Glomerular visceral epithelial cell (primary cell): Measurements from ENCODE around the gene ANKRD30B.
"Not testable (repeated sequence)": the region's sequence is repeated elsewhere in the genome, so short reads cannot be mapped to it uniquely, and the experiment has no call there.

ENCODE experiments used
- DNase-seq: peaks from one replicate; pipeline ENCODE4 v3.0.0-alpha.2; 2016; ENCODE audit errors: extremely low spot score

The ANKRD30B gene

DNA sequence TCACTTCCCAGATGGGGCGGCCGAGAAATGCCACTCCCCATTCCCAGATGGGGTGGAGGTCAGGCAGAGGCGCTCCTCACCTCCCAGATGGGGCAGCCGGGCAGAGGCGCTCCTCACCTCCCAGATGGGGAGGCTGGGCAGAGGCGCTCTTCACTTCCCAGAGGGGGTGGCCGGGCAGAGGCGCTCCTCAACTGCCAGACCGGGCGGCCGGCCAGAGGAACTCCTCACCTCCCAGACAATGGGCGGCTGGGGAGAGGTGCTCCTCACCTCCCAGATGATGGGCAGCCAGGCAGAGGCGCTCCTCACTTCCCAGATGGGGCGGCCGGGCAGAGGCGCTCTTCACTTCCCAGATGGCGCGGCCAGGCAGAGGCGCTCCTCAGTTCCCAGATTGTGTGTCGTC is 108.3 kb downstream of the ANKRD30B start:
- not testable (repeated sequence) for DNase-seq

DNA sequence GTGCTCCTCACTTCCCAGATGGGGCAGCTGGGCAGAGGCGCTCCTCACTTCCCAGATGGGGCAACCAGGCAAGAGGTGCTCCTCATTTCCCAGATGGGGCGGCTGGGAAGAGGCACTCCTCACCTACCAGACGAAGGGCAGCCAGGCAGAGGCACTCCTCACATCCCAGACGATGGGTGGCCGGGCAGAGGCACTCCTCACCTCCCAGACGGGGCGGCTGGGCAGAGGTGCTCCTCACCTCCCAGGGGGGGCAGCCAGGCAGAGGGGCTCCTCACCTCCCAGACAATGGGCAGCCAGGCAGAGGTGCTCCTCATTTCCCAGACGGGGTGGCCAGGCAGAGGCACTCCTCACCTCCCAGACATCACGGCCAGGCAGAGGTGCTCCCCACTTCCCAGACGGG is 110.5 kb downstream of the ANKRD30B start:
- DNase-seq: not testable (repeated sequence)

DNA sequence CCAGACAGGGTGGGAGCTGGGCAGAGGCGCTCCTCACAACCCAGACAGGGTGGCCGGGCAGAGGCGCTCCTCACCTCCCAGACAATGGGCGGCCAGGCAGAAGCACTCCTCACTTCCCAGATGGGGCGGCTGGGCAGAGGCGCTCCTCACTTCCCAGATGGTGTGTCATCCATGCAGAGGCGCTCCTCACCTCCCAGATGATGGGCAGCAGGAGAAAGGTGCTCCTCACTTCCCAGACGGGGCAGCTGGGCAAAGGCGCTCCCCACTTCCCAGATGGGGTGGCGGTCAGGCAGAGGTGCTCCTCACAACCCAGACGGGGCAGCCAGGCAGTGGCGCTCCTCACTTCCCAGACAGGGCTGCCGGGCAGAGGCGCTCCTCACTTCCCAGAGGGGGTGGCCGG is 112.0 kb downstream of the ANKRD30B start:
- DNase-seq: not testable (repeated sequence)

DNA sequence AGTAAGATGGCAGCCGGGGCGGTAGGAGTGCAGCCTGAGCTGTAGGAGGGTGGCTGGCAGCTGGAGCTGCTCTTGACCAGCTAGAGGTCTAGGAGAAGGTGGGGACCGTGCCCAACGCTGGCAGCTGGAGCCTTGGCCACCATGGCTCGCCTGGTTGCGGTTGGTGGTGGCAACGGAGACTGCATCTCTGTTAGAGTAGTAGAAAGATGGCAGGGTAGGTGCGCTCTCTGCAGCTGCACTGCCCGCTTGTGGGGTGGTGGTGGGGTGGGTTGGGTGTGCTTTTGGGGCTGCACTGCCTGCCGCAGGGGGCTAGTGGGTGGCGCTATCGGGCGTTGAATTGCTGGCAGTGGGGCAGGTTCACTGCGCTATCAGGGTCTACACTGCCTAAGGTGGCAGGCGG is 118.5 kb downstream of the ANKRD30B start:
- DNase-seq: not testable (repeated sequence)

DNA sequence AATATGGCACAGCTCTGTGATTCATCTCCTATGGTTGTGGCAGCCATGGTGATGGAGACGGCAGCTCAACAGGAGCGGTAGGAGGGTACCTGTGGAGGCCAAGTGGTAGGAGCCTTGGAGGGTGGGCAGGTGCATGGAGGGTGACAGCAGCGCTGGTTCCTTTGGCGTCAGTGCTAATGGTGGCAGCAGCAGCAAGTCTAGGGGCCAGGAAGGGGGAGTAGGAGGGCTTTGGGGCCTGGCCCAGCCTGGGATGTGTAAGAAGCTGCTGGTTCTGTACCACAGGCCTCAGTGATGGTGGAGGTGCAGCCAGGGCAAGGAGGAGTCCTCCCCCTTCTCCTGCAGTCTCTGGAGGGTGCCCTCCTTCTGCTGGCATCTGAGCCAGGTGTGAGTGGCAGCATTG is 120.0 kb downstream of the ANKRD30B start:
- DNase-seq: not testable (repeated sequence)

DNA sequence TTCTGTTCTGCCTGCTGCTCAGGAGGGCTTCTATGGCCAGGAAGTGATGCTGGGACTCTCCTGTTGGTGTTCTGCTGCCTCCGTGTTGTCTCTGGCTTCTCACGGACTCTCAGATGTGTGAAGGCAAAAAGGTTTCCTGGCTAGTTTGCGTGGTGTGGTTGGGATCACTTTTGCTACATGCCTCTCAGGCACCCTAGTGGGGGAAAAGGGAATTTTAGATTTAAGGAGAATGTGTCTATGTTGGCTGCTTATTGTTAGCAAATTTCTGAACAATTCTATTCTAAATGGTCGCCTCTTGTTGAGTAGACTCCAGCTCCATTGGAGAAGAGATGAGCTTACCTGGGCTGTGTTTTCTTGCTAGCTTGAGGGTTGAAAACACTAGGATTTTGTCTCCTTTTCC is 120.9 kb downstream of the ANKRD30B start:
- DNase-seq: not testable (repeated sequence)

DNA sequence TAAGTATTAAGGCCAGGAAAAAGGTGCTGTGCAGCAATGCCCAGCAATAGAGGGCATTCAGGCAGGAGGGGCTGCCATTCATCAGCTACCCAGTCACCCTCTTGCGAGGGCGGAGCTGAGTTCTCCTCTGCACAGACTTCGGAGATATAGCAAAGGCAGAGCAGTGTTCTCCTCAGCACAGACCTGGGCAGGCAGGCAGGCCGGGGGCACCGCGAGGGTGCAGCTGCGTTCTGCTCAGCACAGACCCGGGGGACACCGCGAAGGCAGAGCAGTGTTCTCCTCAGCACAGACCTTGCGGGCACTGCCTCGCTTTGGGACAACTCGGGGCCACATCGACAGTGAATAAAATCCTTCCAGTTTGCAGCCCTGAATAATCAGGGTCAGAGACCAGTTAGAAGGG is 130.9 kb downstream of the ANKRD30B start:
- DNase-seq: not testable (repeated sequence)

DNA sequence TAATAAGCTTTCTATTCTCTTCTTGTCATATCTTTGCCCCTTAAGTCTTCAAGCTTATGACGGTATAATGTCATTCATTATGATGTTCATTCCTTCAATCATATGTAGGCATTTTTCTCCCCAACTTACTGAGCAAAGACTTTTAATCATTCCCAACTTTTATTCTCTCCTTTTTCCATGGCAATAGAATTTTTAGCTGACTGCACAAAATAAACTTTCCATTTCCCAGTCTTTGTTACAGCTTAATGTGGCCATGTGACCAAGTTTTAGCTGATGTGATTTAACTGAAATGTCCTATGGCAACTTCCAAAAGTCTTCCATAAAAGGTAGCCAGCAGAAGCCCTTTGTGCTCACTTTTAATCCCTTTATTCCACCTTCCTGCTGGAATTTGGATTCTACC is 152.5 kb downstream of the ANKRD30B start:
- DNase-seq: no peak
